MG63 (cell line): ENCODE data around the gene FAM107B. TPM values are rescaled to one million over a fixed set of nuclear protein-coding genes. Genes with fewer than 3 reads are reported as not detected.
"Not testable (repeated sequence)": the region's sequence is repeated elsewhere in the genome, so short reads cannot be mapped to it uniquely, and the experiment has no call there.

Experiments used
- DNase-seq: peaks from one replicate; pipeline ENCODE4 v3.0.0-alpha.2; 2020
- H3K27me3 ChIP-seq: fragments of 250-450 bp; sonication (Bioruptor Pico); 2 replicates; pipeline ENCODE4 v1.5.1; 2020; ENCODE audit warnings: mild to moderate bottlenecking, moderate library complexity
- H3K36me3 ChIP-seq: fragments of 250-450 bp; sonication (Bioruptor Pico); 2 replicates; pipeline ENCODE4 v1.5.1; 2020; ENCODE audit warnings: mild to moderate bottlenecking, moderate library complexity
- H3K4me3 ChIP-seq: fragments of 250-450 bp; sonication (Bioruptor Pico); 2 replicates; pipeline ENCODE4 v1.5.1; 2020; ENCODE audit warnings: mild to moderate bottlenecking, moderate library complexity
- H3K9me3 ChIP-seq: fragments of 250-450 bp; sonication (Bioruptor Pico); 2 replicates; pipeline ENCODE4 v1.5.1; 2020; ENCODE audit warnings: mild to moderate bottlenecking, moderate library complexity
- total RNA-seq: library from RNA; depleted of rRNA; stranded (reverse); fragments of >200 nt; shearing (Covaris generic); gene quantifications from 2 replicates; pipeline ENCODE4 v1.2.3, GENCODE V29; 2014; ENCODE audit warnings: low replicate concordance

The FAM107B gene
- total RNA-seq, 1 experiment from 2014 or later: 62.0 TPM

DNA sequence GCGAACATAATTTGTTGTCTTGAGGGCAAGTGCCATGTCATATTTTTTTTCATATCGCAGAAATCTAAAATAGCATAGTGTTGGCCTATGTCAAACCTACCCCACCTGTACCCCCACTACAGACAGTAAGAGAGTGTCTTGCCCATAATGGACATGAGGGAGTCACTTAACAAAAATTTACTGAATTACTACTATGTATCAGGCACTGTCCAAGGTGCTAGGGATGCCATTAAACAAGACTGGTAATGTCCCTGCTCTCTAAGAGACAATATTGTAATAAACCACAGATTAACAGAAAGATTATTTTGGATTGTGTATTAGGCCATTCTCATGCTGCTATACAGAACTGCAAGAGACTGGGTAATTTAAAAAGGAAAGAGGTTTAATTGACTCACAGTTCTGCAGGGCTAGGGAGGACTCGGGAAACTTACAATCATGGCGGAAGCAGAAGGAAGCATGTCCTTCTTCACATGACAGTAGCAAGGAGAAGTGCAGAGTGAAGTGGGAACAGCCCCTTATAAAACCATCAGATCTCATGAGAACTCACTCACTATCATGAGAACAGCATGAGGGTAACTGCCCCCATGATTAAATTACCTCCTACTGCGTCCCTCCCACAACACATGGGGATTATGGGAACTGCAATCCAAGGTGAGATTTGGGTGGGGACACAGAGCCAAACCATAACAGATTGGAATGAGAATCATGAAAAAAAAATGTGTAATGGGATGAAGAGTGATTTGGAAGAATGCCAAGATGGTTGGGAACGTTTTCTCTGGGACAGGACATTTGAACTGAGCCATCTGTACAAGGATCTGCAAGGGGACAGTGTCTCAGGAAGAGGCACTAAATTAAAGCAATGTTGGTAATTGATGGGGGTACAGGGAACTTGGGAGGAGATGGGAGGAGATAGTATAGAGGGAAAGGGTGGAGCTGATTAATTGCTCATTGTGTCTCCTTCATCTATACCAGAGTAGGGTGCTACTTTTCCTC, 108.5 kb downstream of the FAM107B start:
- H3K36me3 ChIP-seq: no peaks in the 10 kb centered on the region
- H3K4me3 ChIP-seq: no peak overlapping the region
- no peaks in the 10 kb centered on the region for H3K9me3 ChIP-seq
- DNase-seq: no peak
- no peaks in the 10 kb centered on the region for H3K27me3 ChIP-seq

DNA sequence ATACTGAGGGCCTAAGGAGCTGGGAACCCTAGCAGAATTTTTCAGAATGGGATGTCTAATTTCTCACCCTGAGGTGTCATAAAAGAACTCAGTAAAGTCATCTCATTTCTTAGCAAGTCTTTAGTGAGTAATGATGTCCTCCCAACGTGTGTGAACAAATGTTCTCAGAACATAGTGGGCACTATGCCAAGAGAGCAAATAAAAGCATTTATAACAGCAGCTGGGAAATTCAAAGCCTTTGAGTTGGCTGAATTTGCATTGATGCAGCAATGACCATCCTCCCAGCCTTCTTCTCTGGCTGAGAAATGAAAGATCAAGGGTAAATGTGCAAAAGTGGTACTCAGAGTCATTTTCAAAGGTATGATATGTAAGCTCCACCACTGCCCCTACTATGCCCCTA, 109.4 kb downstream of the FAM107B start:
- H3K27me3 ChIP-seq: no peaks in the 10 kb centered on the region
- H3K9me3 ChIP-seq: no peaks in the 10 kb centered on the region
- no peak overlapping the region for H3K4me3 ChIP-seq
- H3K36me3 ChIP-seq: no peaks in the 10 kb centered on the region
- no peak for DNase-seq

GRCh38 chr10:14664345-14664744, 110.4 kb downstream of the FAM107B start:
- Histone ChIP-seq H3K36me3 (no peaks in the 10 kb centered on the region), H3K9me3 (no peaks in the 10 kb centered on the region), H3K27me3 (no peaks in the 10 kb centered on the region), H3K4me3 (no peak overlapping the region)
- no peak for DNase-seq

- Histone ChIP-seq H3K4me3 (no peak overlapping the region), H3K27me3 (no peaks in the 10 kb centered on the region), H3K36me3 (no peaks in the 10 kb centered on the region), H3K9me3 (no peaks in the 10 kb centered on the region)
- DNase-seq: no peak
Observed at GRCh38 chr10:14661818-14662217, 112.9 kb downstream of the FAM107B start.

- H3K36me3 ChIP-seq: no peaks in the 10 kb centered on the region
- H3K9me3 ChIP-seq: no peaks in the 10 kb centered on the region
- no peak for DNase-seq
- no peaks in the 10 kb centered on the region for H3K27me3 ChIP-seq
- no peak overlapping the region for H3K4me3 ChIP-seq
Observed at GRCh38 chr10:14660831-14661230, 113.9 kb downstream of the FAM107B start.

DNA sequence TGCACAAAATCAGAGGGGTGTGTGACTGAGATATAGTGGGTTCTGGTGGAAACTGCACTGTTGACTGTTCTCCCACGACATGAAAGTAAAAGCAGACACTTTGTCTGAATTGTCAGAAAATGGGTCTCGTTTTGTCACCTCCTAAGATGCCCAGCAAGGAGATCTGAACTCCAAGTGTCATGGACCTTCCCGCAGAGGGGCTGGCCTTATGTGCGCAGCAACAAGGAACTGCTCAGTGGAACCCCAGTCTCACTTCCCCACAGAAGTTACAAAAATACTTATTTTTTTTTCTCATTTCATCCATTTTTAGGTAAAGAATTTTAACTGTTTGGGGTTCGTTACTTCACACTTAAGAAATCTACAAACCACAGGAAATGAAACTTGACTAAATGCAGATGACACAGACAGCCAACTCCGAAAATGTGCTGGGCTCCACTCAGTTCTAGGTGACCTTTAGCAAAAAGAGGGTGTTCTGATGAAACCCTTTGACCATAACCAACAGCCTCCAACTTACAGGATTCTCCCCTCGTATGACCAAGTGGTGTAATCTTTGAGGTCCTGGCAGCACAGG, 115.0 kb downstream of the FAM107B start:
- no peak for DNase-seq
- Histone ChIP-seq H3K27me3 (no peaks in the 10 kb centered on the region), H3K4me3 (no peak overlapping the region), H3K36me3 (no peaks in the 10 kb centered on the region), H3K9me3 (no peaks in the 10 kb centered on the region)

- not testable (repeated sequence) for H3K27me3 ChIP-seq, H3K4me3 ChIP-seq, H3K9me3 ChIP-seq, H3K36me3 ChIP-seq, DNase-seq
Observed at GRCh38 chr10:14659137-14659536, 115.6 kb downstream of the FAM107B start.

- H3K9me3 ChIP-seq: no peaks in the 10 kb centered on the region
- DNase-seq: peak; percentile 51
- H3K27me3 ChIP-seq: no peaks in the 10 kb centered on the region
- no peaks in the 10 kb centered on the region for H3K36me3 ChIP-seq
- H3K4me3 ChIP-seq: no peak overlapping the region
Observed at GRCh38 chr10:14658331-14659127, 116.2 kb downstream of the FAM107B start.

DNA sequence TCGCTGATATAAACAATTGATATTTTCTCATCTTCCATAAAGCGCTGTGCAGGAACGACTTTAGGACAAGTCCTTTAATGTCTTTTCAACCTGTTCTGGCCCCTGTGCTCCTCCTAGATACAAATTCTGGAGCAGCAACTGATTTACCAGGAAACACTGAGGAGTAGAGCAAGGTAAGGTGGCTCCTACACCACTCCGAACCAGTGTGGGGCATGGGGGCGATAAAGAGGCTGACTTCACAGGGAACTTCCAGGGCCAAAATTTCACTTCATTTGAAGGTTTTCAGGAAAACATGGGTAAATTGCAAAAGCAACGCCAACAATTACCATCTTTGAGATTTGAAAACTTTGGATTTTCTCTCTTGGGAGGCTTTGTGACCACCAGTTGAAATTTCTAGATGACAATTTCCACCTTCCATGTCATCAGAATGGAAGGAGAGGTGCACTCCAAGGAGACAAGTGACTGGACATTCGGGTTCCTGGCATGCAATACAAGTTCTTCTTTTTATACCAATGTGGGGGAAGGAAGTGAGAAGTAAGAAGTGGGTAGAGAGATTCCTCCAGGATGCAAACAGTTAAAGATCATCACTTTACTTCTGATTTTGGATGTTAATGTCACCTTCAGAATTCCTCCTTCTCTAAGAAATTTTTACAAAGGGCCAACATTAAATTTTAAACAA, 118.5 kb downstream of the FAM107B start:
- DNase-seq: no peak
- H3K36me3 ChIP-seq: no peaks in the 10 kb centered on the region
- H3K9me3 ChIP-seq: no peaks in the 10 kb centered on the region
- no peak overlapping the region for H3K4me3 ChIP-seq
- H3K27me3 ChIP-seq: no peaks in the 10 kb centered on the region

GRCh38 chr10:14654821-14655382, 119.8 kb downstream of the FAM107B start:
- H3K4me3 ChIP-seq: no peak overlapping the region
- no peak for DNase-seq
- H3K36me3 ChIP-seq: no peaks in the 10 kb centered on the region
- no peaks in the 10 kb centered on the region for H3K9me3 ChIP-seq
- H3K27me3 ChIP-seq: no peaks in the 10 kb centered on the region

GRCh38 chr10:14653271-14654161, 121.2 kb downstream of the FAM107B start:
- Histone ChIP-seq H3K36me3 (no peaks in the 10 kb centered on the region), H3K9me3 (no peaks in the 10 kb centered on the region), H3K4me3 (no peak overlapping the region), H3K27me3 (no peaks in the 10 kb centered on the region)
- DNase-seq: peak; percentile 75

GRCh38 chr10:14652816-14653215, 121.9 kb downstream of the FAM107B start:
- Histone ChIP-seq H3K4me3 (no peak overlapping the region), H3K9me3 (no peaks in the 10 kb centered on the region), H3K36me3 (no peaks in the 10 kb centered on the region), H3K27me3 (no peaks in the 10 kb centered on the region)
- DNase-seq: no peak

DNA sequence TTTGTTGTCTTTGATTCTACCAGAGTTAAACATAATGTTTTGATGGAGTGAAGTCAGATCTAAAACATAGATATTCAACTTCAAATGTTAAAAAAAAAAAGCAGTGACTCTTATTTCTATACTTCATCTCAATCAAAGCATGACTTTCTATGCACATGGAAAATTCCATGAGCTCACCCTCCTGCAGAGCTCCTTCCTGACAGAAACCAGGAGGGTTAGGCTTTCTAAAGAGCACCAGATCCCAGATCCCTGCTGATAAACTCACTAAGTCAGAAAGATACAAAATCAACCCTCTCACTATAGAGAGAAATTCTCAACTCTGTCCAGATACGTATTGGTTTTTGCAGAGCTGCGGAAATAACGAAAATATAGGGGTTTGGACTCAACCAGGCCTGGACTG, 122.6 kb downstream of the FAM107B start:
- Histone ChIP-seq H3K27me3 (no peaks in the 10 kb centered on the region), H3K4me3 (no peak overlapping the region), H3K9me3 (no peaks in the 10 kb centered on the region), H3K36me3 (no peaks in the 10 kb centered on the region)
- no peak for DNase-seq

GRCh38 chr10:14649739-14650138, 125.0 kb downstream of the FAM107B start:
- no peak overlapping the region for H3K4me3 ChIP-seq
- no peaks in the 10 kb centered on the region for H3K27me3 ChIP-seq
- H3K36me3 ChIP-seq: no peaks in the 10 kb centered on the region
- H3K9me3 ChIP-seq: no peaks in the 10 kb centered on the region
- DNase-seq: no peak

GRCh38 chr10:14648946-14649345, 125.8 kb downstream of the FAM107B start:
- no peaks in the 10 kb centered on the region for H3K9me3 ChIP-seq
- DNase-seq: no peak

More at GRCh38 chr10:14648946-14649345, 125.8 kb downstream of the FAM107B start:
- Histone ChIP-seq H3K27me3 (no peaks in the 10 kb centered on the region), H3K36me3 (no peaks in the 10 kb centered on the region), H3K4me3 (no peak overlapping the region)
